H9 (cell line): ENCODE data around the gene DHCR7. TPM values are rescaled to one million over a fixed set of nuclear protein-coding genes. Genes with fewer than 3 reads are reported as not detected.
A peak's percentile ranks its signal among the peaks of the same experiment; 100 is the strongest.

Source experiments
- DNase-seq: peaks from one replicate; pipeline ENCODE4 v3.0.0-alpha.2; 2017
- H2AFZ ChIP-seq: one replicate; pipeline ENCODE4 v1.6.1; 2013; ENCODE audit warnings: mild to moderate bottlenecking, low read length, control low read depth, moderate library complexity
- H2AK5ac ChIP-seq: 2 replicates; pipeline ENCODE4 v1.6.1; 2013; ENCODE audit warnings: low read length, control low read depth, mixed read lengths; ENCODE audit not compliant: insufficient read length
- H2BK120ac ChIP-seq: one replicate; pipeline ENCODE4 v1.6.1; 2013; ENCODE audit warnings: low read depth, mild to moderate bottlenecking, low read length, control low read depth, inconsistent platforms; ENCODE audit not compliant: poor library complexity, severe bottlenecking
- H2BK12ac ChIP-seq: 2 replicates; pipeline ENCODE4 v1.6.1; 2013; ENCODE audit warnings: low read length, control low read depth, mixed read lengths, low read depth; ENCODE audit not compliant: insufficient read length
- H2BK15ac ChIP-seq: 2 replicates; pipeline ENCODE4 v1.6.1; 2013; ENCODE audit warnings: low read depth, low read length, control low read depth
- H2BK20ac ChIP-seq: one replicate; pipeline ENCODE4 v1.6.1; 2013; ENCODE audit warnings: low read depth, mild to moderate bottlenecking, low read length, control low read depth, inconsistent platforms; ENCODE audit not compliant: poor library complexity, severe bottlenecking
- H2BK5ac ChIP-seq: 2 replicates; pipeline ENCODE4 v1.6.1; 2013; ENCODE audit warnings: low read length, control low read depth, mixed read lengths; ENCODE audit not compliant: insufficient read length
- H3K14ac ChIP-seq: 2 replicates; pipeline ENCODE4 v1.6.1; 2013; ENCODE audit warnings: low read length, control low read depth; ENCODE audit not compliant: insufficient read depth
- H3K18ac ChIP-seq: 2 replicates; pipeline ENCODE4 v1.6.1; 2013; ENCODE audit warnings: low read depth, mild to moderate bottlenecking, mixed read lengths, low read length, control low read depth; ENCODE audit not compliant: insufficient read length
- H3K23ac ChIP-seq: 2 replicates; pipeline ENCODE4 v1.6.1; 2013; ENCODE audit warnings: low read length, control low read depth, mixed read lengths, low read depth; ENCODE audit not compliant: insufficient read length
- H3K23me2 ChIP-seq: 2 replicates; pipeline ENCODE4 v1.6.1; 2013; ENCODE audit warnings: low read depth, mild to moderate bottlenecking, mixed read lengths, low read length, control low read depth; ENCODE audit not compliant: insufficient read length, poor library complexity, severe bottlenecking
- H3K27ac ChIP-seq: 2 replicates; pipeline ENCODE4 v1.5.1; 2013; ENCODE audit warnings: low read length, control low read depth, mixed read lengths, low read depth; ENCODE audit not compliant: insufficient read length
- H3K27me3 ChIP-seq: 2 replicates; pipeline ENCODE4 v1.6.1; 2013; ENCODE audit warnings: low read length, control low read depth, inconsistent platforms; ENCODE audit not compliant: insufficient read depth
- H3K4ac ChIP-seq: 2 replicates; pipeline ENCODE4 v1.6.1; 2013; ENCODE audit warnings: low read depth, mild to moderate bottlenecking, control low read depth, inconsistent platforms, low read length, moderate library complexity
- H3K4me1 ChIP-seq: 2 replicates; pipeline ENCODE4 v1.6.1; 2013; ENCODE audit warnings: low read length, control low read depth, inconsistent platforms; ENCODE audit not compliant: insufficient read depth
- H3K4me2 ChIP-seq: 2 replicates; pipeline ENCODE4 v1.6.1; 2013; ENCODE audit warnings: low read length, control low read depth, mixed read lengths; ENCODE audit not compliant: insufficient read length, insufficient read depth
- H3K56ac ChIP-seq: 2 replicates; pipeline ENCODE4 v1.6.1; 2013; ENCODE audit warnings: low read depth, mild to moderate bottlenecking, mixed read lengths, low read length, control low read depth; ENCODE audit not compliant: insufficient read length
- H3K79me1 ChIP-seq: 2 replicates; pipeline ENCODE4 v1.6.1; 2013; ENCODE audit warnings: low read depth, mild to moderate bottlenecking, moderate library complexity, low read length, control low read depth, inconsistent platforms; ENCODE audit not compliant: insufficient read depth, poor library complexity, severe bottlenecking
- H3K79me2 ChIP-seq: 2 replicates; pipeline ENCODE4 v1.6.1; 2013; ENCODE audit warnings: low read length, control low read depth, inconsistent platforms; ENCODE audit not compliant: insufficient read depth
- H3K9ac ChIP-seq: 2 replicates; pipeline ENCODE4 v1.6.1; 2013; ENCODE audit warnings: low read length, control low read depth, mixed read lengths; ENCODE audit not compliant: insufficient read length; ENCODE audit errors: extremely low read depth
- H3K9me3 ChIP-seq: one replicate; pipeline ENCODE4 v1.6.1; 2013; ENCODE audit warnings: low read depth, low read length, inconsistent platforms; ENCODE audit not compliant: control insufficient read depth
- H3T11ph ChIP-seq: one replicate; pipeline ENCODE4 v1.6.1; 2013; ENCODE audit warnings: mild to moderate bottlenecking, low read length, control low read depth, inconsistent platforms
- H4K20me1 ChIP-seq: one replicate; pipeline ENCODE4 v1.6.1; 2013; ENCODE audit not compliant: control insufficient read depth, insufficient read length, insufficient read depth
- H4K5ac ChIP-seq: 2 replicates; pipeline ENCODE4 v1.6.1; 2013; ENCODE audit warnings: low read depth, mild to moderate bottlenecking, mixed read lengths, low read length, control low read depth; ENCODE audit not compliant: insufficient read length
- H4K8ac ChIP-seq: replicated peaks from 2 replicates; pipeline ENCODE4 v1.6.1; 2013; ENCODE audit warnings: low read length, control low read depth, mixed read lengths, low read depth; ENCODE audit not compliant: insufficient read length
- H4K91ac ChIP-seq: 2 replicates; pipeline ENCODE4 v1.6.1; 2013; ENCODE audit warnings: low read depth, mild to moderate bottlenecking, moderate library complexity, mixed read lengths, low read length, control low read depth; ENCODE audit not compliant: insufficient read length
- H3K27ac Mint-ChIP-seq, 3 experiments: 2 replicates in 2 of 3; 3 replicates in 1 of 3; pipeline ENCODE4 v1.8.0; 2020 to 2021; ENCODE audit warnings: mixed read lengths in 3 of 3, mild to moderate bottlenecking in 1 of 3, moderate library complexity in 1 of 3
- H3K27me3 Mint-ChIP-seq: 2 replicates; pipeline ENCODE4 v1.8.0; 2021; ENCODE audit warnings: low read depth, mild to moderate bottlenecking, moderate library complexity, mixed read lengths
- H3K36me3 Mint-ChIP-seq, 3 experiments: 2 replicates in 2 of 3; 3 replicates in 1 of 3; pipeline ENCODE4 v1.8.0; 2020 to 2021; ENCODE audit warnings: low read depth in 3 of 3, mixed read lengths in 3 of 3; ENCODE audit not compliant: insufficient read depth in 1 of 3
- H3K4me1 Mint-ChIP-seq, 2 experiments: 2 replicates each; pipeline ENCODE4 v1.8.0; 2020; ENCODE audit warnings: mixed read lengths in 2 of 2
- H3K4me3 Mint-ChIP-seq, 2 experiments: 2 replicates in 1 of 2; 3 replicates in 1 of 2; pipeline ENCODE4 v1.8.0; 2020 to 2021; ENCODE audit warnings: mild to moderate bottlenecking in 2 of 2, mixed read lengths in 2 of 2, moderate library complexity in 1 of 2
- H3K9me3 Mint-ChIP-seq, 2 experiments: 2 replicates in 1 of 2; 3 replicates in 1 of 2; pipeline ENCODE4 v1.8.0; 2020; ENCODE audit warnings: mild to moderate bottlenecking in 2 of 2, mixed read lengths in 2 of 2, moderate library complexity in 1 of 2
- CTCF ChIP-seq: fragments of 200-600 bp; sonication (generic); conservative IDR thresholded peaks from 3 replicates; pipeline ENCODE4 v1.8.0; 2021; ENCODE audit warnings: antibody characterized with exemption, mild to moderate bottlenecking
- WGBS: extraction: QIAGEN DNeasy Blood & Tissue Kit; methylation state at CpG from one replicate; pipeline ENCODE4 v1.1.7; 2013; ENCODE audit warnings: missing lambda C conversion rate, low lambda C conversion rate, mixed read lengths; ENCODE audit not compliant: insufficient read length; ENCODE audit errors: extremely low coverage; 5-methylcytosine and 5-hydroxymethylcytosine counted together
- total RNA-seq: library from RNA; stranded (reverse); gene quantifications from 2 replicates; pipeline ENCODE4 v1.2.1, GENCODE V29; 2021

DHCR7 gene
- total RNA-seq, 1 experiment from 2014 or later, result 124 TPM

- H3K4me1 ChIP-seq, result peaks cover 4% of the 10 kb centered on the region; the same call in 1 of the 2 replicates
- H2BK12ac ChIP-seq, result no peak overlapping the region
- Mint-ChIP-seq H3K27ac (no peak overlapping the region), H3K9me3 (no peaks in the 10 kb centered on the region), H3K4me1 (peaks cover 24 to 31% of the 10 kb centered on the region in 2 experiments), H3K36me3 (peaks cover 4 to 46% (median 30%) of the 10 kb centered on the region in 3 experiments; a peak in 6 of 7 replicates), H3K27me3 (no peaks in the 10 kb centered on the region), H3K4me3 (peak overlapping the region; percentile 51 to 69)
- H3T11ph ChIP-seq, result no peak overlapping the region
- no peak overlapping the region for H2BK120ac ChIP-seq
- no peaks in the 10 kb centered on the region for H3K27me3 ChIP-seq
- no peak overlapping the region for H3K4ac ChIP-seq
- no peak overlapping the region for H2BK20ac ChIP-seq
- H2AFZ ChIP-seq, result no peak overlapping the region
- H2BK5ac ChIP-seq, result no peak overlapping the region
- H4K8ac ChIP-seq, result no peak overlapping the region
- no peak overlapping the region for H3K18ac ChIP-seq
- H4K91ac ChIP-seq, result no peak overlapping the region
- no peak overlapping the region for H3K56ac ChIP-seq
- peak; percentile 45; the same call in 2 of the 3 replicates for TF ChIP-seq CTCF
- H4K5ac ChIP-seq, result no peak overlapping the region
- DNase-seq, result no peak
- H2BK15ac ChIP-seq, result no peak overlapping the region
- H2AK5ac ChIP-seq, result no peak overlapping the region
- H3K27ac ChIP-seq, result no peak overlapping the region
- no peaks in the 10 kb centered on the region; the same call in 1 of the 2 replicates for H3K79me2 ChIP-seq
- no CpG with 5 or more reads among the region's 7 CpGs for WGBS
- H3K4me2 ChIP-seq, result no peak overlapping the region
- H3K14ac ChIP-seq, result no peak overlapping the region
- peaks cover 4% of the 10 kb centered on the region for H3K79me1 ChIP-seq
- H3K9ac ChIP-seq, result no peak overlapping the region
- H4K20me1 ChIP-seq, result no peaks in the 10 kb centered on the region
- no peak overlapping the region for H3K23ac ChIP-seq
- H3K9me3 ChIP-seq, result no peaks in the 10 kb centered on the region
- peaks cover 15% of the 10 kb centered on the region for H3K23me2 ChIP-seq
Measured at GRCh38 chr11:71454470-71455113, 6.4 kb upstream of the DHCR7 start.
